GM12865 (cell line): ENCODE results near the gene ADARB2.

Experiments used
- DNase-seq: peaks from one replicate; pipeline ENCODE4 v3.0.0; 2010; ENCODE audit warnings: low read depth
- H3K4me3 ChIP-seq: 2 replicates; pipeline ENCODE4 v1.5.1; 2011; ENCODE audit warnings: mild to moderate bottlenecking, low read depth, low read length, control low read depth
- CTCF ChIP-seq: IDR thresholded peaks from 2 replicates; pipeline ENCODE4 v1.5.1; 2011; ENCODE audit warnings: low read length, control low read depth, low read depth, inconsistent platforms; ENCODE audit not compliant: insufficient read depth; ENCODE audit errors: missing control alignments

Gene ADARB2

GRCh38 chr10:1560535-1561192 lies 176.7 kb downstream of the ADARB2 start:
- H3K4me3 ChIP-seq, result no peak overlapping the region
- no peak for DNase-seq
- TF ChIP-seq CTCF, result no peak

GRCh38 chr10:1559761-1560160 lies 177.6 kb downstream of the ADARB2 start:
- no peak overlapping the region for H3K4me3 ChIP-seq
- TF ChIP-seq CTCF, result no peak
- no peak for DNase-seq

GRCh38 chr10:1559311-1559710 lies 178.0 kb downstream of the ADARB2 start:
- no peak for TF ChIP-seq CTCF
- no peak for DNase-seq
- no peak overlapping the region for H3K4me3 ChIP-seq

GRCh38 chr10:1558906-1559305 lies 178.4 kb downstream of the ADARB2 start:
- no peak for DNase-seq
- H3K4me3 ChIP-seq, result no peak overlapping the region
- TF ChIP-seq CTCF, result no peak

- DNase-seq, result no peak
- TF ChIP-seq CTCF, result no peak
- no peak overlapping the region for H3K4me3 ChIP-seq
Measured at GRCh38 chr10:1557081-1557480, 180.2 kb downstream of the ADARB2 start.

DNA sequence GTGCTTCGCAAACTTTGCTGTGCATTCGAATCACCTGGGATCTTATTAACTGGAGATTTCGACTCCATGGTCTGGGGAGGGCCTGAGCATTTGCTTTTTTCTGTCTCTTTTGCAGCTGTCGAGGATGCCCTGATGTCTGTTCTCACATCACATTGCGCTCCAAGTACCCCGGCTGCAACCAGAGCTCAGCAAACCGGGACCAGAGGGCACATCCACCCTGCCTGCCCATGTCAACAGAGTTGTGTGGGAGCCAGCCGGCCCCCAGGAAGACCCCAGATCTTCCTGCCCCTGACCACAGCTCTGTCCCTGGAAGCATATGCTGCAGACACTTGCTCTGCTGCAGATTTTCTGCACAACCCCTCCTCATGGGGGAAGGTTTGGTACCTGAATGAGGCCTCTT lies 180.8 kb downstream of the ADARB2 start:
- DNase-seq, result no peak
- no peak overlapping the region for H3K4me3 ChIP-seq
- TF ChIP-seq CTCF, result no peak

DNA sequence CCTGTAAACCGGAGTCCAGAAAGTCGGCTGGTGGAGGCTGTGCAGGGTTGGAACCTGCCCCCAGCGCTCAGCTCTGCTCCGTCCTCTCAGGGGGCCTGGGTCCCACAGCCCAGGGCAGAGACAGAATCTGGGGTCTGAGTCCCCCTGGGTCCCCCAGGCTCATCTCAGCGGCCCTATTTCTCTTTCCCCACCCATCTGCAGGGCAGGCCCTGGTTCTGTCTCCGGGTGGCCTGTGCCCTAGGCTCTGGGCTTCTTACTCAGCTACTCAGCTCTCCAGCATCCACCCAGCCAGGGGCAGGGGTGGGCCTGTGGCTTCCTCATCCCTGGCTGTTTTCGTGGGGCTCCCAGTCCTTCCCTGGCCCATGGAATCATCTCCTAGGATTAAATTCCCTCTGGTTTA lies 183.4 kb downstream of the ADARB2 start:
- TF ChIP-seq CTCF, result no peak
- DNase-seq, result no peak
- no peak overlapping the region for H3K4me3 ChIP-seq
